Stimulated activated CD8-positive, alpha-beta memory T cell treated with anti-CD3 and anti-CD28 coated beads, Interleukin-2, amount 100 ng/mL, for 48 hours (primary cell): ENCODE measurements around the gene COLEC12.

Experiments used
- DNase-seq, 2 donors: peaks; one replicate each; pipeline ENCODE4 v3.0.0-alpha.2; 2020; ENCODE audit warnings: low read depth in 2 of 2

Gene COLEC12

DNA sequence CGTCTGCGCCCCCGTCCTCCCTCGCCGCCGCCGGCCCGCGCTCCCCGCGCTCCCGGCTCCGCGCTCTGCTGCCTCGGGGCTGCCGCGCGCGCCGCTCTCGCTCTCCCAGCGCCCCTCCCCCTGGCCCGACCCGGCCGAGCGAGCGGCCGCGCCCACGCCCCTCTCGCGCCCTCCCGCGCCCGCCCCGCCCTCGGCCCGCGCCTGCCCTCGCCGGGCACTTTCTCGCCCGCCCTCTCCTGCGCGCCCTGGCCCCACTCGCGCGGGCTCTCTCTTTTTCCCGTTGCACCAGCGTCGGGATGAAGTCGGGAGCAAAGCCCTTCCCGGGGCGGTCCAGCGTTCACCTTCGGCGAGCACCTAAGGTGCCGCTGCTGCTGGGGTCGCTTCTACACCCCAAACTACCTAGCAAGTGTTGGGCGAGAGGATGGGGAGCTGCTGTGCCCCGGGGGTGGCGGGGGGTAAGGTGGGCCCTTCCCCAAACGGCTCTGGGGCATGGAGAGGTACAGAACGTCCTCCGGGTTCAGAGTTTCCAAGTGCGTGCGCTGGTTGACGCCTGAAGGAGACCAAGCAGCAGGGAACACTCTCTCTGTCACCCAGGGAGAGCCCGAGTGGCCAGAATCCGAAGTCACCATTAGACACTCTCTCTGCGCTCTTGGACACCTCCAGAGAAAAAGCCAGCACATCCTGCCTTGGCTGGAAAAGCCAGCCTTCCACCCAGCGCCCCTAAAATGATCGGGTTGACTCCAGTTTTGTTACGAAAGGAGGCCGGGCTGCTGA, at the start of gene COLEC12:
Gene COLEC12 (minus strand): TSS at position 70 of the 774 bp plus-strand sequence. CDS start 187 bp downstream, outside the sequence.
- no peak for DNase-seq

GRCh38 chr18:549967-550366, 49.5 kb upstream of the COLEC12 start:
- no peak for DNase-seq

DNA sequence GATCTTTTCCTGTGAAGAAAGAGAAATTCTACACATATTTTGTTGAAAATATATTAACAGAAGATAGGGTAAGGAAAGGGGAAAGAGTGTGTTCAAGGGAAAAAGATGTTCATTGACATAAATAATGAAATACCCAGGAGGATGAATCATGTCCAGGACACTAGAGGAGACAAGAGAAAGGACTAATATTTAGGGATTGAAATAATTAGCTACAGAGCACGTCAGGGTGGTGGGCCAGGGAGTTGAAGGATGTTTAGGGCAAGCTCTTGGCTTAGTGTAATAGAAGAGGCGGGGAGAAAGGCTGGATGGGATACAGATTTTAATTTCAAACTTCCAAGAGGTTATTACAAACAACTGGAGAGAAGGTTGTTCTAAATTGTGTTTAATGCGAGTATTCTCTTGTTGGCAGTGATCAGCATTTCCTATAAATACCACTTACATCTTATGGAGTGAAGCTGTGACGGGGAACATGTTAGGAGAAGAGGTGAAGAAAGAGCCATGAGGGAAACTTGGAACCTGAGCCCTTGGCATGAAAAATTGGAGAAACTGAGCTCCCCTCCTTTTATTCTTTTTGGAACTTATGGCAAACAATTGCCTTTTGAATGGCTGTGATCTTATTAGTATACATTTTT, 43.1 kb upstream of the COLEC12 start:
- DNase-seq, result no peak

DNA sequence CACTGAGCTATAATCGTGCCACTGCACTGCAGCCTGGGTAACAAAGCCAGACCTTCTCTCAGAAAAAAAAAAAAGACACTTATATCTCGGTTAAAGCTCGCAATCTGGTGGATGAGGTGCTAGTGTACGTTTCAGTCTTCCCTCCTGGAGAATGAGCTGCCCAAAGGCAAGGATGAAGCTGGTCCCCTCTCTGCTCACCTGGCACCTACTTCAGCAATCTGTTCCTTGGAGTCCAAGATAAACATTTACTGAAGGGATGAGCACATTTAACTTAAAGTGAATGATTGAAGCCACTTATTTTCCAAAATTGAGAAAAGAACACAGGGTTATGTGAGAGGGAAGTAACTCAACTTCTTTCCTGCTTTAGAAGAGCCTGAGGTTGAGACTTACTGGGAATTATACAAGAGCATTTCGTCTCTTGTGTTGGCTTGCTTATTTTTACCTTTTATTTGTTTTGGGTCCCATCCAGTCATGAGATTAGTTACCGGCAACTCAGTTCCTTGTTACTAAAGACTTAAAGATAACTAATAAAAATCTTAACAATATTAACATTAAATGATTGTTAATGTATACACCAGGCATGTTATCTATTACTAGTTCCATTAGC, 33.6 kb upstream of the COLEC12 start:
- no peak for DNase-seq

DNA sequence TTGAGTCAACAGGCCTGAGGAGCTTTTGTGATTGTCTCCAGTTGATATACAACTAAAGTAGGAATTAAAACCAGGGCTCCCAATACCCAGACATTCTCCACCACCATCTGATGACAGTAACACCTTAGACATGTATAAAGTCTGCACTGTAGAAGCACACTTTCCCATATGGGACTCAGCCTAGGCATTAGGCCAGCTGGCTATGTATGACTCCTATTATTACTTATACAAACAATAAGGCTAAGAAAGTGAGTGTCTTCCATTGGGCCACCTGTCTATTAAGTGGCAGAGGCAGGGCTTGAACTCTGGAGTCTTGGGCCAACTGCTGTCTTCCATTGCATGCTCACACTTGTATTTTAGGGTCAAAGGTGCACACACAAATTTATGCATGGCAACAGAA, 32.1 kb upstream of the COLEC12 start:
- DNase-seq, result no peak

DNA sequence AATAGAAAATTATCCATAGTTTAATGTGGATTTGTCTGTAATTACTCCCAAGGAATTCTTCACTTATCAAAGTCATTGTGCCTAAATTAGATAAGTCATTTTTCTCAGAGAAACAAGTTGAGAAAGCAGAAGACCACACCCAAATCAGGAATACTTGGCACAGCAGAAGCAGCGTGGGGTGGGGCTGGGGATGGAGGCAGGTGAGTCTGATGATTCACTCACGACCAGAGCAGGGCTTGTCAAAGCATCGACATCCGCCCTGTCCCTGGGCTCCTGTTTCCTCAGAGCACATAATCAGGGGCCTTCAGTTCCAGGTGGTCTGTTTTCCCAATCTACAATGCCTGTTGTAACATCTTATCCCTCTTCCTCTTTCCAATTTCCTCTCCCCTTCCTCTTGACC, 31.5 kb upstream of the COLEC12 start:
- DNase-seq, result no peak

DNA sequence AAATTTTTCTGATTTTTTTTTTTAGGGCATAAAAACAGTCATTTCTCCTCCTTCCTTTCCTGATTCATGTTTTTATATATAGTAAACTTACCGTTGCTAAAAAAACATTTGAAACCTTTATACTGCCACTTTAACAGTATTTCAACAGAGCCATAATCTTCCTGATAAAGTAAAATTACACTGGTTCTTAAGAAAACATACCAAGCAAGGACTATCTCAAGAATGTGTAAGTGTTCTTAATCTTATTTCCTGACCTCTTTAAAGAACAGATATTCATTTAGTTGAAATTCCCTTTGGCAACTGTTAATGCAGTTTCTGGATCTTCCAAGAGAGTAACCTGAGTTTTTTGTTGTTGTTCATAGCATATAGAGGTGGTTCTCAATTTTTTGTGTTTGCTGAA, 26.6 kb upstream of the COLEC12 start:
- no peak for DNase-seq

DNA sequence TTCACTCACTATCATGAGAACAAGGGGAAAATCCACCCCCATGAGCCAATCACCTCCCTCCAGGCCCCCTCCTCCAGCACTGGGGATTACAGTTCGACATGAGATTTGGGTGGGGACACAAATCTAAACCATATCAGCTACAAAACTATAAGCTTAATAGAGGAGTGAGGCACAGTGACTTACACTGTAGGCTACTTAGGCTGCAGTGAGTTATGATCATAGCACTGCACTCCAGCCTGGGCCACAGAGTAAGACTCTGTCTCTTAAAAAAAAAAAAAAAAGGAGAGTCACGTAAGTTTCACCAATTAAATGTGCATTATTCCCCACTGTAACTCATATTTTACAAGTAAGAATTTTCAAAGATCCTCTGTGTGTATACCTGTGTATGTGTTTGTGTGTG, 26.2 kb upstream of the COLEC12 start:
- DNase-seq, result no peak

DNA sequence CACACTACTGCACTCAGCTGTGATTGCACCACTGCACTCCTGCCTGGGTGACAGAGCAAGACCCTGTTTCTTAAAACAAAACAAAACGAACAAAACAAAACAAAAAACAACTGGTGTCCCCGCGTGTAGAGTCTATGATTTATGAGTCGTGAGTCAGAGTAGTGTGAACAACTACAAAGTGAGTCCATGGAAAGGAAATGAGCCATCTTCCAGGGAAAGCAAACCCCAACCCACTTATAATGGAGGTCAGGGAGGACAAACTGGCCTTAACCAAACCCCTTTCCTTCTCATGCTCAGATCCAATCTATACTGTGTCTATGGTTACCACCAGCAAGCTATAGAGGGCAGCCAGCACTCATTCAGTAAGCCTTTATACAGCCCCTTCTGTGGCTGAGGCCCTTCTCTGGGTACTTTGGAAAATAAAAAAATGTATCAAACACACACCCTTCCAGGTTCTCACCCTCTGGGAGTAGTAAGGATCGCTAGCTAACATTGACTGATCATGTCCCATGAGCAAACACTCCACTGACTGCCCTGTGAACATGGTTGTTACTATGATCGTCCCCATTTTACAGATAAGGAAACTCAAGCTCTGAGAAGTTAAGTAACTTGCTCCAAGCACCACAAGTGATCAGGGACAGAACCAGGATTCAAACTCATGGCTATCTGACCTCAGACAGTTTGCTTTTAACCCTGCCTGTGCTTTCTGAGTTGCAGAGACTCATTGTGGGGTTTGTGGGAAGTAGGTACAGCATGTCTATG, 24.7 kb upstream of the COLEC12 start:
- no peak for DNase-seq

- no peak for DNase-seq
Measured at GRCh38 chr18:524466-524865, 24.0 kb upstream of the COLEC12 start.

DNA sequence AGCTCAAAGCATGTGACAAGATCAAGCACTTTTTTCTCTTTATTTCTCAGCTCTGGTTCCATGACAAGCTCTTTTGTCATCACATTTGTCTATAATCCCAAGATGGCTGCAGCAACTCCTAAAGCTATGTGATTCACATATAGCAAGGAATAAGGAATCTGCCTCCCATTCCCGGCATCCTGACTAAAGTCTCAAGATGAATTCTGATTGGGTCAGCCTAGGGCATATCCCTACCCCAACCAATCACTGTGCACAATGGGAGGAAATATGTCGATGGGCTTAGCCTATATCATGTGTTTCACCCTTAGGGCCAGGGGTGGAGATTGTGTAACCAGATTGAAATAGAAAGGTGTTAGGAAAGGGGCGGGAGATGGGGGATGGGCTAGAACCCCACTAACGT, 23.1 kb upstream of the COLEC12 start:
- no peak for DNase-seq

DNA sequence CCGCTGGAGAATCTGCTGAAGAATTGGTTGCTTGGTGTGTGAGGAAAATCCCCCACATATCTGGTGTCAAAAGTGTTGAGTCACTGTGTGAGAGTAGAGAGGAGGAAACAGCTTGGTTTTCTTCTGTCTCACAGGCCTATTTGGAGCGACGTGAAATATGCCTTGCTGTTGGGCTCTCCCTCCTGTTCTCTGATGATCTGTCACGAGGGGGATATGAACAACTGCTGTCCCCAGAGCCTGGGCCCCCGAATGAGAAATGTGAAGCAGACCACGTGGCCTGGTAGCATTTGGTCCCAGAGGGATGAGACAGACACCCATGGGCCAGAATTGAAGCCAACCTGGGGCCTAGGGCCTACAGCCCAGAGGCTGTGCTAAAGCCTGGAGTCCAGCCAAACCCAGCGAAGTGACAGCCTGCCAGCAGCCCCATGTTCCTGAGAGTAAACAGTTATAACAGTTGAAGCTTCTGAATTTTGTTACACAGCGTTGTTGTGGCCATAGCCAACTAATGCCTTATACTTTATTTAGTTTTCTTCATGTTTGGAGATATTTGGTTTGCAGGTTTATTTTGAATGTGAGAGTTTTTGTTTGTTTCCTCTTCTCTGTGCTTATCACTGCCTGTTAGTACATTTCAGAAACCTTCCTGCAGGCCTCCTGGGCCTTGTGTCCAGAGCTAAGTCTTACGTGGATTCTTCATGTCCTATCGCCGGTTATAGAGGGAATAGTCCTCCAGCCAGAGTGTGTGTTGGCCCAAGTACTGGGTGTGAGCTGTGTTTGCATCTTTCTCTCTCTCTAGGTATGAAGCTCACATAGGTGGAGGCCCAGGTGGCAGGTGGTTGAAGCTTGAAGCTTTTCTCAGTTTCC, 18.7 kb upstream of the COLEC12 start:
- no peak for DNase-seq

DNA sequence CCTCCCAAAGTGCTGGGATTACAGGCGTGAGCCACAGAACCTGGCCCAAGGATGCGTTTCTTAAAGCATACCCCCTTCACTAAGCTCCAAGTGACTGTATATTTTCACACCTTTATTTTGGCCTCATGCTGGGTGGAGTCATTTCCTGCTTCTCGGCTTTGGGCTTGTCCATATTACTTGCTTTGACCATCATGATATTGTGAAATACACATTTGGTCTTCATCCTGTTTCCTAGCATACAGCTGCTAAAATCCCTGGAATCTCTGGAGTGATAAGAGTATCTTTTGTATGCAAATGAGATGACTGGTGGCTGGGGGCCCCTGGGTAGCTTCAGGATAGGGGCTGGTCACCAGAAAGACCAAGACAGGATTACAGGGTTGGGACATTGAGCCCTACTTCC, 17.6 kb upstream of the COLEC12 start:
- DNase-seq, result no peak

DNA sequence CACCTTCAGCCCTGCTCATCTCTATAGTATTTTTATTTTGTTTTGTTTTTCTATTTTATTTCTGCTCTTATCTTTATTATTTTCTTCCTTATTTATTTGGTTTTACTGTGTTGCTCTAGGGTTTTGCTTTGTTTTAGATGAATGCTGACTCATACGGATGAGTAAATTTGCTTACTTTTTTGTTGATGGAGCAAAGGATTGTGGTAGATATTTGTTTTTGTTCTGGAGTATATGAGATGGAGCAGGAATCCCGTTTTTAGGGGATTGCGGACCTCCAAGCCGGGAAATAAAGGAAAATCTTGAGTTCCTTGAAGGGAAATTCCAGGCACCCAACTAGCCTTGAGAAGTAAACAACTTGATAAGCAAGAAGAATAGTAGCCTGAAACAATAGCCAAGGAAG, 15.3 kb upstream of the COLEC12 start:
- no peak for DNase-seq

GRCh38 chr18:515156-515815, 14.8 kb upstream of the COLEC12 start:
- no peak for DNase-seq

GRCh38 chr18:513826-514530, 13.5 kb upstream of the COLEC12 start:
- no peak for DNase-seq

GRCh38 chr18:512957-513356, 12.5 kb upstream of the COLEC12 start:
- no peak for DNase-seq

DNA sequence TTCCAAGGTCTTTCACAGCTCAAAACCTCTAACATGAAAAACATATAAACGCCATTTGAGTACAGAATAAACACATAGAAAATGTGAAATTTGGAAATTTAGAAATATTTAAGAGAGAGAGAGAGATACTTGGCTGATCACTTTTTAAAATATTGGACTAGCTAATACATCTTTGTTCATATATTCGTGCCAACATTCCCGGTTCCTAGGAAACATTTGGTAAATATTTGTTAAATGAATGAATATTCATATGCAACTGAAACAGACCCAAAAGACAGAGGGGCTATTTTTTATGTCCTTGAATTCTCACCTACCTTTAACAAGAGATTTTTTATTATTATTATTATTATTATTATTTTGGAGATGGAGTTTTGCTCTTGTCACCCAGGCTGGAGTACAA, 8.3 kb upstream of the COLEC12 start:
- no peak for DNase-seq

GRCh38 chr18:507636-508035, 7.1 kb upstream of the COLEC12 start:
- no peak for DNase-seq

DNA sequence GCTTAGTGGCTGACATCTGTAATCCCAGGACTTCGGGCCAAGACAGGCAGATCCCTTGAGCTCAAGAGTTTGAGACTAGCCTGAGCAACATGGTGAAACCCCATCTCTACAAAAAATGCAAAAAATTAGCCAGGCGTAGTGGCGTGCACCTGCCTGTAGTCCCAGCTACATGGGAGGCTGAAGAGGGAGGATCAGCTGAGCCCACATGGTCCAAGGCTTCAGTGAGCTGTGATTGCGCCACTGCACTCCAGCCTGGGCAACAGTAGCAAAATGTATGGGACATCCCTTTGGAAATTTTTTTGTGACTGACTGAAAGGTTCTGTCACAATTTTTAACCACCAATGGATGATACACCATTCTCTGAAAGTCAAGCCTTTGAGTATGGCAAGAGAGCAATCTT, 6.3 kb upstream of the COLEC12 start:
- DNase-seq, result no peak
